GM23248 (cell line): Measurements from ENCODE around the gene MBD3L5. TPM values are rescaled to one million over a fixed set of nuclear protein-coding genes. Genes with fewer than 3 reads are reported as not detected.

ENCODE experiments used
- DNase-seq: peaks from one replicate; pipeline ENCODE4 v3.0.0-alpha.2; 2015
- H2AFZ ChIP-seq: fragments of 200-600 bp; sonication (generic); 2 replicates; pipeline ENCODE4 v1.6.1; 2016; ENCODE audit warnings: antibody characterized with exemption
- H3F3A ChIP-seq: fragments of 200-600 bp; sonication (generic); 2 replicates; pipeline ENCODE4 v1.6.1; 2016; ENCODE audit warnings: mild to moderate bottlenecking, antibody characterized with exemption, mixed run types; ENCODE audit not compliant: insufficient read depth
- H3K27ac ChIP-seq: fragments of 200-600 bp; sonication (generic); 2 replicates; pipeline ENCODE4 v1.5.1; 2016; ENCODE audit warnings: mild to moderate bottlenecking
- H3K27me3 ChIP-seq: fragments of 200-600 bp; sonication (generic); replicated peaks from 2 replicates; pipeline ENCODE4 v1.6.1; 2016; ENCODE audit warnings: mild to moderate bottlenecking; ENCODE audit not compliant: insufficient read depth
- H3K36me3 ChIP-seq: fragments of 200-600 bp; sonication (generic); 2 replicates; pipeline ENCODE4 v1.6.1; 2016; ENCODE audit warnings: low read depth, mild to moderate bottlenecking
- H3K4me1 ChIP-seq: fragments of 200-600 bp; sonication (generic); 2 replicates; pipeline ENCODE4 v1.6.1; 2016; ENCODE audit warnings: mild to moderate bottlenecking; ENCODE audit not compliant: insufficient read depth
- H3K4me2 ChIP-seq: fragments of 200-600 bp; sonication (generic); one replicate; pipeline ENCODE4 v1.6.1; 2016; ENCODE audit warnings: mild to moderate bottlenecking; ENCODE audit not compliant: unreplicated experiment
- H3K4me3 ChIP-seq: fragments of 200-600 bp; sonication (generic); 2 replicates; pipeline ENCODE4 v1.5.1; 2016; ENCODE audit warnings: mild to moderate bottlenecking
- H3K79me2 ChIP-seq: fragments of 200-600 bp; sonication (generic); 2 replicates; pipeline ENCODE4 v1.6.1; 2016; ENCODE audit warnings: mild to moderate bottlenecking; ENCODE audit not compliant: insufficient read depth
- H3K9ac ChIP-seq: fragments of 200-600 bp; sonication (generic); 2 replicates; pipeline ENCODE4 v1.6.1; 2016; ENCODE audit warnings: mild to moderate bottlenecking
- H3K9me2 ChIP-seq: fragments of 200-600 bp; sonication (generic); 2 replicates; pipeline ENCODE4 v1.6.1; 2016; ENCODE audit warnings: mixed run types, mild to moderate bottlenecking, moderate library complexity; ENCODE audit not compliant: insufficient read depth
- H3K9me3 ChIP-seq: fragments of 200-600 bp; sonication (generic); one replicate; pipeline ENCODE4 v1.6.1; 2017; ENCODE audit warnings: low read depth
- H4K20me1 ChIP-seq: fragments of 200-600 bp; sonication (generic); 2 replicates; pipeline ENCODE4 v1.6.0; 2016; ENCODE audit not compliant: insufficient read depth
- EZH2 ChIP-seq: fragments of 200-600 bp; sonication (generic); IDR thresholded peaks from 2 replicates; pipeline ENCODE4 v1.6.1; 2018; ENCODE audit warnings: antibody characterized with exemption, mild to moderate bottlenecking; ENCODE audit not compliant: insufficient read depth, poor library complexity, severe bottlenecking
- EZH2phosphoT487 ChIP-seq: fragments of 200-600 bp; sonication (generic); IDR thresholded peaks from 2 replicates; pipeline ENCODE4 v1.6.1; 2018; ENCODE audit warnings: antibody characterized with exemption, moderate library complexity, mild to moderate bottlenecking, low read depth; ENCODE audit not compliant: insufficient read depth
- WGBS, 2 experiments: methylation state at CpG; one replicate each; pipeline ENCODE4 v1.1.6; 2015 to 2017; ENCODE audit warnings: low lambda C conversion rate in 2 of 2, low coverage in 1 of 2; ENCODE audit errors: missing lambda C conversion rate in 2 of 2; 5-methylcytosine and 5-hydroxymethylcytosine counted together
- in situ Hi-C: fragments of 300-500 bp; cut with MboI; formaldehyde crosslinking; loops from 2 replicates; pipeline ENCODE4 v1.15.0; 2020
- polyA plus RNA-seq: library from polyadenylated mRNA; unstranded; fragments of >200 nt; fragmentation: Nextera tagmentation; extraction: Ambion mirVana; gene quantifications from 2 replicates; pipeline ENCODE4 v1.2.1, GENCODE V29; 2016
- total RNA-seq: library from RNA; depleted of rRNA; stranded (reverse); fragments of >200 nt; shearing (Covaris generic); gene quantifications from 2 replicates; pipeline ENCODE4 v1.2.3, GENCODE V29; 2014

The MBD3L5 gene
- total and polyA plus RNA-seq, 2 experiments from 2014 or later: not detected

DNA sequence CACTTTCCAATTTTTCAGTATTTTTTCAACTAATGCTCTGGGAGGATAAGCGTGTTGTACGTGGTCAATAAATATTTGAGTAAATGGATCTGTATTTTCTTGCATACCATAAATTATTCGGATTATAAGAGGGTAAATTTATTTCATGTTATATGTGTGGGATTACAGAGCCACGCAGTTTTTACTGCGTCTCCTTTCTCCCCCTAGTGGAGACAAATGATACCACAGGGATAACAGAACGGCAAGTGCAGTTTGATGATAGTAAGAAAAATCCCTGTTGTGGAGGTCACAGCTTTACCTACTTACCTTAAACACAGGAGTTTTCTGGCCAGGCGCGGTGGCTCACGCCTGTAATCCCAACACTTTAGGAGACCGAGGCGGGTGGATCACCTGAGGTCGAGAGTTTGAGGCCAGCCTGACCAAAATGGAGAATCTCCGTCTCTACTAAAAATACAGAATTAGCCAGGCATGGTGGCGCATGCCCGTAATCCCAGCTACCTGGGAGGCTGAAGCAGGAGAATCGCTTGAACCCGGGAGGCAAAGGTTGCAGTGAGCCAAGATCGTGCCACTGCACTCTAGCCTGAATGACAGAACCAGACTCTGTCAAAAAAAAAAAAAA, 26.0 kb upstream of the MBD3L5 start:
- Histone ChIP-seq H3K9me3 (no peaks in the 10 kb centered on the region), H3K36me3 (no peaks in the 10 kb centered on the region), H3K27ac (no peak overlapping the region), H3K4me2 (no peak overlapping the region), H3F3A (no peaks in the 10 kb centered on the region), H3K9ac (no peak overlapping the region), H3K4me3 (no peak overlapping the region), H3K27me3 (no peaks in the 10 kb centered on the region), H3K4me1 (no peaks in the 10 kb centered on the region), H3K9me2 (no peaks in the 10 kb centered on the region), H4K20me1 (no peaks in the 10 kb centered on the region), H3K79me2 (no peaks in the 10 kb centered on the region), H2AFZ (no peak overlapping the region)
- TF ChIP-seq EZH2: no peak
- no peak for TF ChIP-seq EZH2phosphoT487
- in situ Hi-C loops: no loop called here
- peak; percentile 69 for DNase-seq
- 12 to 13% methylated on average over 18 of the region's 18 CpGs for WGBS, 2 experiments

DNA sequence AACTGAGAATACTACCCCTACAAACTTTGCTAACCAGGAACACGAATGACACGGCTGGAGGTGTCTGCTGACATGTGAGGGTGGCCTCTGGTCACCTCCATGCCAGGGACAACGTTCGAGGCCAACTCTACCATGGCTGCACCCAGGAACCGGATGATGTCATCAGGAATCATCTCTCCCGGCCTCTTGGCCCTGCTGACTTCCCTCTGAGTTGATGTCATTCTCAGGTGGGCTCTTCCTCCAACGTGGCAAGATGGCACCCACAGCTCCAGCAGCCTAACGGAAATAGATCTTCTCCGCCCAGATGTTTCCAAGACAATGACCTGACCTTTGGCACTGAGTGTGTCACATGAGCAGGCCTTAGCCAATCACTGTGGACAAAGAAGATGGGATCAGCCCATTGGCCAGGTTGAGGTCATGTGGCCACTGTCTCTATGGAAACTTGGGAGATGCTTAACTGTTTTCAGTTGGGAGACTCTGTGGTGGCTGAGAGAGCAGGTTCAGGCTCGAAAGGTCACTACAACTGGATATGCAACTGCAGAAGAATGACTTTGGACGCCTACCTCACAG, 24.2 kb upstream of the MBD3L5 start:
- H3F3A ChIP-seq: no peaks in the 10 kb centered on the region
- no peaks in the 10 kb centered on the region for H3K9me3 ChIP-seq
- H3K4me1 ChIP-seq: no peaks in the 10 kb centered on the region
- H3K9ac ChIP-seq: no peak overlapping the region
- no peak overlapping the region for H2AFZ ChIP-seq
- H3K4me2 ChIP-seq: no peak overlapping the region
- H3K27ac ChIP-seq: no peak overlapping the region
- H3K4me3 ChIP-seq: no peak overlapping the region
- TF ChIP-seq EZH2 (no peak), EZH2phosphoT487 (no peak)
- H4K20me1 ChIP-seq: no peaks in the 10 kb centered on the region
- H3K36me3 ChIP-seq: no peaks in the 10 kb centered on the region
- in situ Hi-C loops: no loop called here
- H3K27me3 ChIP-seq: no peaks in the 10 kb centered on the region
- H3K9me2 ChIP-seq: no peaks in the 10 kb centered on the region
- 59 to 60% methylated on average over 11 of the region's 11 CpGs for WGBS, 2 experiments
- H3K79me2 ChIP-seq: no peaks in the 10 kb centered on the region
- peak; percentile 3 for DNase-seq

DNA sequence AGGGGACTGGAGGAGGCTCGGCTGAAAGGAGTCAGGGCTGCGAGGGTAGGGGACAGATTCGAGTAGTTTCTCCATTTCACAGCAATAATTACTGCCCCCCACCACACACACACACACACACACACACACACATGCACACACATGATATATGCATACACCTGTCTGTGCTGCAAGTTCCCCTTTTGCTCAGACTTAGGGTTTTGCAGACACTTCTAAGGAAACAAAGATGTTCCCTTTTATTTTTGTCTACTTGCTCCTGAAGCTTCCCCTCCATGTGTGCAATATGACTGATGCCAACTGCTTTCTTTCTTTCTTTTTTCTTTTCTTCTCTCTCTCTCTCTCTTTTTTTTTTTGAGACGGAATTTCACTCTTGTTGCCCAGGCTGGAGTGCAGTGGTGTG, 22.5 kb upstream of the MBD3L5 start:
- no peak for TF ChIP-seq EZH2
- TF ChIP-seq EZH2phosphoT487: no peak
- WGBS, 2 experiments: 9 to 22% methylated on average over 4 of the region's 4 CpGs

DNA sequence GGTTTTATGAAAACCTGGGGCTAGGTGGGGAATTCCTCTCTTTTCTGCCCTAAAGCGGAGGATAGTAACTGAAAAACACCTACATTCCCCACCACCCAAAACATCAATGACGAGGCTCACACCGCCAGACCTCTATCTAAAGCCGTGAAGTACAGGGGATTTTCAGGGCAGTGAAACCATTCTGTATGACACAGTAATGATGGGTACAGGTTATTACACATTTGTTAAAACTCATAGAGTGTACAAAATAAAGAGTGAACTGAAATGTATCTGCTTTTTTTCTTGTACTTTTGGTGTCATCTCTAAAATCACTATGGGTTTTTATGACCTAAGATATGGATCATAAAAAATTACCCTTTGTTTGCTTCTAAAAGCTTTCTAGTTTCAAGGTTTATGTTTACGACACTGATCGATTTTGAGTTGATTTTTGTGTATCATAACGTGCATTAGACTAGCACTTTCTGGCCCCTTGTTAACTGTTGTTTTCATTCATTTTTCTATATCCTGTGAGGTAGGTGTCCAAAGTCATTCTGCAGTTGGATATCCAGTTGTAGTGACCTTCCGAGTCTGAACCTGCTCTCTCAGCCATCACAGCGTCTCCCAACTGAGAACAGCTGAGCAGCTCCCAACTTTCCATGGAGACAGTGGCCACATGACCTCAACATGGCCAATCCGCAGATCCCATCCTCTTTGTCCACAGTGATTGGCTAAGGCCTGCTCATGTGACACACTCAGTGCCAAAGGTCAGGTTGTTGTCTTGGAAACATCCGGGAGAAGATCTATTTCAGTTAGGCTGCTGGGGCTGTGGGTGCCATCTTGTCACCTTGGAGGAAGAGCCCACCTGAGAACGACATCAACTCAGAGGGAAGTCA, 19.4 kb upstream of the MBD3L5 start:
- 71 to 72% methylated on average over 12 of the region's 12 CpGs for WGBS, 2 experiments

More for the DNA sequence above, 22.5 kb upstream of the MBD3L5 start:
- no peaks in the 10 kb centered on the region for H4K20me1 ChIP-seq
- in situ Hi-C loops: no loop called here
- H3K27me3 ChIP-seq: no peaks in the 10 kb centered on the region
- DNase-seq: no peak
- H3K9ac ChIP-seq: no peak overlapping the region
- H3K79me2 ChIP-seq: no peaks in the 10 kb centered on the region
- H3K27ac ChIP-seq: no peak overlapping the region
- no peak overlapping the region for H3K4me2 ChIP-seq
- no peaks in the 10 kb centered on the region for H3K36me3 ChIP-seq
- no peaks in the 10 kb centered on the region for H3F3A ChIP-seq
- H3K4me3 ChIP-seq: no peak overlapping the region
- H3K4me1 ChIP-seq: no peaks in the 10 kb centered on the region
- H2AFZ ChIP-seq: no peak overlapping the region
- no peaks in the 10 kb centered on the region for H3K9me2 ChIP-seq
- H3K9me3 ChIP-seq: no peaks in the 10 kb centered on the region

More for the DNA sequence above, 19.4 kb upstream of the MBD3L5 start:
- H2AFZ ChIP-seq: no peak overlapping the region
- no peak for DNase-seq
- no peaks in the 10 kb centered on the region for H3K9me3 ChIP-seq
- H3K4me2 ChIP-seq: no peak overlapping the region
- 0 out of 2 replicates have a peak, but pooled peaks cover 4% of the 10 kb centered on the region for H3K27me3 ChIP-seq
- H3K9me2 ChIP-seq: no peaks in the 10 kb centered on the region
- TF ChIP-seq EZH2 (no peak), EZH2phosphoT487 (no peak)
- no peak overlapping the region for H3K4me3 ChIP-seq
- no peak overlapping the region for H3K9ac ChIP-seq
- H4K20me1 ChIP-seq: no peaks in the 10 kb centered on the region
- H3K27ac ChIP-seq: no peak overlapping the region
- no peaks in the 10 kb centered on the region for H3K36me3 ChIP-seq
- no peaks in the 10 kb centered on the region for H3K4me1 ChIP-seq
- peaks cover 9% of the 10 kb centered on the region; the same call in 1 of the 2 replicates for H3F3A ChIP-seq
- H3K79me2 ChIP-seq: no peaks in the 10 kb centered on the region
- in situ Hi-C loops: no loop called here
